NT2/D1 (cell line): ENCODE results near the gene HIPK2.

Experiments
- SUZ12 ChIP-seq: IDR thresholded peaks from 2 replicates; pipeline ENCODE4 v1.6.1; 2011; ENCODE audit not compliant: insufficient read length, insufficient read depth; ENCODE audit errors: extremely low read depth
- YY1 ChIP-seq: IDR thresholded peaks from 2 replicates; pipeline ENCODE4 v1.6.1; 2011; ENCODE audit not compliant: insufficient read length, insufficient read depth

GRCh38 chr7:139721821-139722220 is 56.0 kb downstream of the HIPK2 start:
- TF ChIP-seq SUZ12 (no peak), YY1 (no peak)
